ENCODE data around the gene POLR3B. TPM values are rescaled to one million over a fixed set of nuclear protein-coding genes. Genes with fewer than 3 reads are reported as not detected.
A peak's percentile ranks its signal among the peaks of the same experiment; 100 is the strongest.

POLR3B gene
- total RNA-seq, 2 donors from 2014 or later: 9.0 to 12.4 TPM

- Mint-ChIP-seq H3K4me1 (peaks cover under 1% of the 10 kb centered on the region), H3K27ac (no peak overlapping the region), H3K27me3 (ENCODE audit: insufficient read depth) (peaks cover 11% of the 10 kb centered on the region), H3K36me3 (ENCODE audit: low read depth) (no peaks in the 10 kb centered on the region), H3K4me3 (no peak overlapping the region), H3K9me3 (no peaks in the 10 kb centered on the region)
- H3K9me3 ChIP-seq (ENCODE audit: control insufficient read depth, low read length): no peaks in the 10 kb centered on the region
- no peaks in the 10 kb centered on the region for H3K36me3 ChIP-seq (ENCODE audit: control insufficient read depth, insufficient read depth, low read length)
- DNase-seq: no peak
- H3K27me3 ChIP-seq (ENCODE audit: control insufficient read depth, insufficient read depth, low read length, poor library complexity, severe bottlenecking): no peaks in the 10 kb centered on the region
- no peaks in the 10 kb centered on the region for H3K4me1 ChIP-seq (ENCODE audit: control insufficient read depth, insufficient read depth, low read length)
- TF ChIP-seq, protein P1, sequence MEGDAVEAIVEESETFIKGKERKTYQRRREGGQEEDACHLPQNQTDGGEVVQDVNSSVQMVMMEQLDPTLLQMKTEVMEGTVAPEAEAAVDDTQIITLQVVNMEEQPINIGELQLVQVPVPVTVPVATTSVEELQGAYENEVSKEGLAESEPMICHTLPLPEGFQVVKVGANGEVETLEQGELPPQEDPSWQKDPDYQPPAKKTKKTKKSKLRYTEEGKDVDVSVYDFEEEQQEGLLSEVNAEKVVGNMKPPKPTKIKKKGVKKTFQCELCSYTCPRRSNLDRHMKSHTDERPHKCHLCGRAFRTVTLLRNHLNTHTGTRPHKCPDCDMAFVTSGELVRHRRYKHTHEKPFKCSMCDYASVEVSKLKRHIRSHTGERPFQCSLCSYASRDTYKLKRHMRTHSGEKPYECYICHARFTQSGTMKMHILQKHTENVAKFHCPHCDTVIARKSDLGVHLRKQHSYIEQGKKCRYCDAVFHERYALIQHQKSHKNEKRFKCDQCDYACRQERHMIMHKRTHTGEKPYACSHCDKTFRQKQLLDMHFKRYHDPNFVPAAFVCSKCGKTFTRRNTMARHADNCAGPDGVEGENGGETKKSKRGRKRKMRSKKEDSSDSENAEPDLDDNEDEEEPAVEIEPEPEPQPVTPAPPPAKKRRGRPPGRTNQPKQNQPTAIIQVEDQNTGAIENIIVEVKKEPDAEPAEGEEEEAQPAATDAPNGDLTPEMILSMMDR (conservative IDR thresholded peaks at IDR 0.05): no peak
- no peak overlapping the region for H3K9ac ChIP-seq (ENCODE audit: extremely low read depth, low read length, poor library complexity, severe bottlenecking)
- no peak overlapping the region for H3K4me3 ChIP-seq (ENCODE audit: low read length)
- no peak overlapping the region for H3K27ac ChIP-seq (ENCODE audit: low read depth, low read length)
- WGBS, 2 experiments (ENCODE audit: insufficient coverage in 1 of 2, insufficient read length in 1 of 2): 86 to 95% methylated on average over 1 to 4 of the region's 4 CpGs
Observed at GRCh38 chr12:106521901-106522300, 164.4 kb downstream of the POLR3B start.

DNA sequence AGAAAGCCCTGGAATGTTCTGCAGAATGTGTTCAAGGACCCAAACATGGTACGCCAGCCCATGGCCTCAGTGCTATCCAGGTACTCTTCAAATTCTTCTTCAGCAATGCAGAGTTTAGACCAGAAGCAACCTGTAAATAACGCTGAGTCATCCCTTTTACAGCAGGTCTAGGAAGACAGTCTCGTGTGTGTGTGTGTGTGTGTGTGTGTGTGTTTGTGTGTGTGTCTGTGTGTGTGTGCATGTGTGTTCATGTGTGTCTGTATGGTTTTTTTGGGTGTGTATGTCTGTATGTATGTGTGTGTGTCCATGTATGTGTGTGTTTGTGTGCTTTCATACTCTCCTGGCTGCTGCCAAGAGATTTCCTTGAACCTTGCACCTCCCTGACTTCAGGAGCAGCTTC is 165.2 kb downstream of the POLR3B start:
- Histone ChIP-seq H3K4me1 (ENCODE audit: control insufficient read depth, insufficient read depth, low read length) (no peaks in the 10 kb centered on the region), H3K36me3 (ENCODE audit: control insufficient read depth, insufficient read depth, low read length) (no peaks in the 10 kb centered on the region), H3K9ac (ENCODE audit: extremely low read depth, low read length, poor library complexity, severe bottlenecking) (no peak overlapping the region), H3K9me3 (ENCODE audit: control insufficient read depth, low read length) (no peaks in the 10 kb centered on the region), H3K27ac (ENCODE audit: low read depth, low read length) (no peak overlapping the region), H3K4me3 (ENCODE audit: low read length) (no peak overlapping the region), H3K27me3 (ENCODE audit: control insufficient read depth, insufficient read depth, low read length, poor library complexity, severe bottlenecking) (no peaks in the 10 kb centered on the region)
- no peak overlapping the region for H3K4me3 Mint-ChIP-seq
- no peaks in the 10 kb centered on the region for H3K36me3 Mint-ChIP-seq (ENCODE audit: low read depth)
- no peak for DNase-seq
- no peaks in the 10 kb centered on the region for H3K9me3 Mint-ChIP-seq
- TF ChIP-seq, protein P1 (conservative IDR thresholded peaks at IDR 0.05): no peak
- H3K4me1 Mint-ChIP-seq: peaks cover 9% of the 10 kb centered on the region
- H3K27me3 Mint-ChIP-seq (ENCODE audit: insufficient read depth): peaks cover 11% of the 10 kb centered on the region
- WGBS, 2 experiments (ENCODE audit: insufficient coverage in 1 of 2, insufficient read length in 1 of 2): 95 to 100% methylated on average over 3 of the region's 3 CpGs
- no peak overlapping the region for H3K27ac Mint-ChIP-seq

DNA sequence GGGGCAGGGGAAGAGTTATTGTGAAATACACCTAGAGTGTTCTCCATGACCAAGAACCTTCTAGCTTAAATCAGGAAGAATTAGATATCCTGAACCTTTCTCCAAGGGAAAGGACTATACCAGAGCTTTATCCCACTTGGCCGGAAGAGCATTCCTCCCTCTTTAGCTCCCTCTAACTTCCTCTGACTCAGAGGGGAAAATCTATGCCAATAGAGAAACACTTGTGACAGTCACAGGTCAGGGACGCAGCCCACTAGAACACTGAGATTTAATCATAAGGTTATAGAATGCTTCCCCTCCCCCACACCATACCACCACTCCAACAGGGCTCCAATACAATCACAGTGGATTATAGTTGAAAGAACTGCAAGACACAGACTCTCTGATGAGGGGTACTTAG is 169.8 kb downstream of the POLR3B start:
- Histone ChIP-seq H3K27me3 (ENCODE audit: control insufficient read depth, insufficient read depth, low read length, poor library complexity, severe bottlenecking) (no peaks in the 10 kb centered on the region), H3K9ac (ENCODE audit: extremely low read depth, low read length, poor library complexity, severe bottlenecking) (no peak overlapping the region), H3K4me3 (ENCODE audit: low read length) (peak overlapping the region; percentile 27), H3K27ac (ENCODE audit: low read depth, low read length) (no peak overlapping the region), H3K36me3 (ENCODE audit: control insufficient read depth, insufficient read depth, low read length) (no peaks in the 10 kb centered on the region), H3K9me3 (ENCODE audit: control insufficient read depth, low read length) (no peaks in the 10 kb centered on the region), H3K4me1 (ENCODE audit: control insufficient read depth, insufficient read depth, low read length) (no peaks in the 10 kb centered on the region)
- H3K4me1 Mint-ChIP-seq: peaks cover 11% of the 10 kb centered on the region
- H3K9me3 Mint-ChIP-seq: peaks cover 24% of the 10 kb centered on the region
- H3K27me3 Mint-ChIP-seq (ENCODE audit: insufficient read depth): no peaks in the 10 kb centered on the region
- TF ChIP-seq, protein P1 (conservative IDR thresholded peaks at IDR 0.05): no peak
- no peak for DNase-seq
- 91 to 100% methylated on average over 1 to 2 of the region's 2 CpGs for WGBS, 2 experiments (ENCODE audit: insufficient coverage in 1 of 2, insufficient read length in 1 of 2)
- peaks cover 3% of the 10 kb centered on the region for H3K36me3 Mint-ChIP-seq (ENCODE audit: low read depth)
- H3K4me3 Mint-ChIP-seq: no peak overlapping the region
- H3K27ac Mint-ChIP-seq: no peak overlapping the region
